HepG2 (cell line): ENCODE results near the gene NUDT7. TPM values are rescaled to one million over a fixed set of nuclear protein-coding genes. Genes with fewer than 3 reads are reported as not detected.

ENCODE experiments used
- ARHGAP35 ChIP-seq: sonication (generic); formaldehyde crosslinking; IDR thresholded peaks from 2 replicates; pipeline ENCODE4 v1.9.0; 2022; ENCODE audit warnings: mild to moderate bottlenecking, inconsistent platforms, moderate library complexity, missing genetic modification reagents, borderline replicate concordance
- BATF2 ChIP-seq: sonication (generic); formaldehyde crosslinking; IDR thresholded peaks from 2 replicates; pipeline ENCODE4 v1.8.0; 2022; ENCODE audit warnings: mild to moderate bottlenecking, missing genetic modification reagents, moderate library complexity
- BRF2 ChIP-seq: sonication (generic); formaldehyde crosslinking; IDR thresholded peaks from 2 replicates; pipeline ENCODE4 v1.8.1; 2022; ENCODE audit warnings: mild to moderate bottlenecking, missing genetic modification reagents
- FOXO4 ChIP-seq: sonication (generic); formaldehyde crosslinking; conservative IDR thresholded peaks from 2 replicates; pipeline ENCODE4 v1.8.1; 2023; ENCODE audit warnings: missing genetic modification reagents
- IKZF1 ChIP-seq: fragments of 450-650 bp; IDR thresholded peaks from 2 replicates; pipeline ENCODE4 v1.7.1; 2016
- MBD4 ChIP-seq: IDR thresholded peaks from 2 replicates; pipeline ENCODE4 v1.6.1; 2012; ENCODE audit warnings: low read length, inconsistent platforms, borderline replicate concordance
- MTA1 ChIP-seq: sonication (generic); formaldehyde crosslinking; IDR thresholded peaks from 2 replicates; pipeline ENCODE4 v1.4.0; 2020; ENCODE audit warnings: missing genetic modification reagents, mild to moderate bottlenecking, borderline replicate concordance
- MTF1 ChIP-seq: sonication (generic); formaldehyde crosslinking; IDR thresholded peaks from 2 replicates; pipeline ENCODE4 v1.5.0; 2020; ENCODE audit warnings: missing genetic modification reagents
- MXD3 ChIP-seq: IDR thresholded peaks from 2 replicates; pipeline ENCODE4 v1.6.1; 2016; ENCODE audit warnings: mild to moderate bottlenecking, missing biosample characterization, missing genetic modification reagents
- NR1H2 ChIP-seq: sonication (generic); formaldehyde crosslinking; IDR thresholded peaks from 2 replicates; pipeline ENCODE4 v1.8.1; 2022; ENCODE audit warnings: low read depth, missing genetic modification reagents, borderline replicate concordance
- SUZ12 ChIP-seq: fragments of 150-350 bp; IDR thresholded peaks from 2 replicates; pipeline ENCODE4 v1.6.1; 2014; ENCODE audit warnings: low read depth, low read length
- TERF1 ChIP-seq: sonication (generic); formaldehyde crosslinking; IDR thresholded peaks from 2 replicates; pipeline ENCODE4 v1.8.0; 2022; ENCODE audit warnings: mild to moderate bottlenecking, missing genetic modification reagents, moderate library complexity
- ZNF124 ChIP-seq: sonication (generic); formaldehyde crosslinking; IDR thresholded peaks from 2 replicates; pipeline ENCODE4 v1.4.0; 2020; ENCODE audit warnings: missing genetic modification reagents
- ZNF142 ChIP-seq: sonication (generic); formaldehyde crosslinking; IDR thresholded peaks from 2 replicates; pipeline ENCODE4 v1.4.0; 2020; ENCODE audit warnings: missing genetic modification reagents
- ZNF17 ChIP-seq: sonication (generic); formaldehyde crosslinking; IDR thresholded peaks from 2 replicates; pipeline ENCODE4 v1.5.0; 2020; ENCODE audit warnings: mild to moderate bottlenecking, missing genetic modification reagents
- ZNF350 ChIP-seq: sonication (generic); formaldehyde crosslinking; IDR thresholded peaks from 2 replicates; pipeline ENCODE4 v1.4.0; 2020; ENCODE audit warnings: mild to moderate bottlenecking, low read depth, missing genetic modification reagents, borderline replicate concordance
- ZNF513 ChIP-seq: sonication (generic); formaldehyde crosslinking; conservative IDR thresholded peaks from 2 replicates; pipeline ENCODE4 v1.5.0; 2020; ENCODE audit warnings: missing genetic modification reagents
- ZNF713 ChIP-seq: sonication (generic); formaldehyde crosslinking; IDR thresholded peaks from 2 replicates; pipeline ENCODE4 v1.4.0; 2020; ENCODE audit warnings: mild to moderate bottlenecking, missing genetic modification reagents
- polyA plus RNA-seq, 8 experiments: library from polyadenylated mRNA; depleted of rRNA in 3 of 8; stranded (reverse) in 7 of 8; unstranded in 1 of 8; fragments of >200 nt; fragmentation: Illumina TruSeq in 4 of 8; extraction: Trizol in 4 of 8; gene quantifications; 2 replicates each; pipeline versions ENCODE4 v1.2.1 to v1.2.3, GENCODE V29; 2011 to 2016; ENCODE audit warnings: low read depth in 4 of 8, missing spikeins in 1 of 8, mixed read lengths in 1 of 8; ENCODE audit not compliant: insufficient read depth in 1 of 8
- total RNA-seq, 5 experiments: library from RNA; depleted of rRNA; stranded (reverse); fragments of >200 nt; fragmentation: Illumina TruSeq; extraction: Trizol; gene quantifications; 2 replicates each; pipeline ENCODE4 v1.2.3, GENCODE V29; 2016; ENCODE audit warnings: low read depth in 1 of 5

NUDT7 gene
- total and polyA plus RNA-seq, 2 of the 13 experiments (the other 11 are each of a cell fraction or from before 2014, with no cell fraction given), result 14.3 to 23.9 TPM

- TF ChIP-seq MBD4 (no peak), TERF1 (CRISPR knock-in tag) (no peak), FOXO4 (CRISPR knock-in tag) (no peak), ARHGAP35 (CRISPR knock-in tag) (no peak), ZNF350 (CRISPR knock-in tag) (no peak), ZNF142 (CRISPR knock-in tag) (no peak), ZNF124 (peak; percentile 65; the same call in 1 of the 2 replicates), BATF2 (CRISPR knock-in tag) (no peak), ZNF713 (CRISPR knock-in tag) (no peak), BRF2 (no peak), MXD3 (CRISPR knock-in tag) (no peak), MTF1 (CRISPR knock-in tag) (no peak), SUZ12 (no peak), IKZF1 (no peak), ZNF513 (CRISPR knock-in tag) (no peak), MTA1 (CRISPR knock-in tag) (no peak), ZNF17 (CRISPR knock-in tag) (no peak), NR1H2 (CRISPR knock-in tag) (no peak)
These were observed 14.6 kb downstream of the NUDT7 start (continued) for GRCh38 chr16:77736879-77737278.
